ENCODE measurements around the gene SPTSSB.
A peak's percentile ranks its signal among the peaks of the same experiment; 100 is the strongest.

The SPTSSB gene

DNA sequence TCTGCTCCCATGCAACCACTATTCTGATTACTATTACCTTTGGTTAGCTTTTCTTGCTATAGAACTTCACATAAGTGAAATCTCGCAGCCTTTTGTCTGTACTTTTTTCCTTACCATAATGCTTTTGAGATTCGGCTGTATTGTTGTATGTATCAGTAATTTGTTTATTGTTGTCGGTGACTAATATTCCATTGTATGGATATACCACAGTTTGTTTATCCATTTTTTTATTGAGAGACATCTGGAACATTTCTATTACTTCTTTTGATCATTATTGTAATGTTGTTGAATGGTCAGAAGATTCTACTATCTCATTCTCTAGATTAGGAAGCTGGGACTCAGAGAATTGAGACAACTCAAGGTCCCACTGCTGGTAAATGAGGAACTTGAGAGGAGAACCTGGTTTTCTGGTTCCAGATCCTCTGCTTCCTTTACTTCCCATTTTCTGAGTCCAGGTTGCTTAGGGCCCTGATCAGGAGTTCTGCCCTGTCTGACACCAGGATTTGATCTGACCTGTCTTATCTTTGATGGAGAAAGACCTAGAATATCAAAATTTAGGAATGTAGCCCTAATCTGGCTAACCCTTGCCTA, 18.2 kb upstream of the SPTSSB start:
- Histone ChIP-seq H3K27me3 (ENCODE audit: insufficient read depth, low read length) (no peaks in the 10 kb centered on the region), H3K36me3 (ENCODE audit: insufficient read depth, low read depth, low read length) (no peaks in the 10 kb centered on the region), H3K4me1 (ENCODE audit: insufficient read depth, low read length) (no peaks in the 10 kb centered on the region), H3K27ac (ENCODE audit: low read length) (no peak overlapping the region), H3K9me3 (ENCODE audit: insufficient read depth, low read depth, low read length) (no peaks in the 10 kb centered on the region), H3K9ac (ENCODE audit: low read depth, low read length) (no peak overlapping the region), H3K4me3 (ENCODE audit: low read length) (no peak overlapping the region)

DNA sequence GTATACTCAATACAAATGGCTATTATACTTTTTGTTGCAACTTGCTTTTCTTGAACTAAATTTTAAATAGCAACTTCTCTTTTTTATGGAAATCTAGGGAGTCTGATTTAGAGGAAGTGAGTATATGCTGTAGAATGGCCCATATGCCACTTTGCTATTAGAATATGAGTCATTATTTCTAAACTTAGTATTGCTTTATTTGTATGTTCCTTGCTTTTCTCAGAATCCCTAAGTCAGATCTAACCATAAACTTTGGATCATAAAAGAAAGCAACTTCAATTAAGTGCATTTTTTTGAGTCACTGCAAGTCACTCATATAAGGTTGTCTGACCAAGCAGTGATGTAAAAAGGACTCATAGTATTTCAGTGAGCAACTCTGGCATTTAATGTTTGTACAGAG, 17.5 kb upstream of the SPTSSB start:
- Histone ChIP-seq H3K27ac (ENCODE audit: low read length) (no peak overlapping the region), H3K9me3 (ENCODE audit: insufficient read depth, low read depth, low read length) (no peaks in the 10 kb centered on the region)

DNA sequence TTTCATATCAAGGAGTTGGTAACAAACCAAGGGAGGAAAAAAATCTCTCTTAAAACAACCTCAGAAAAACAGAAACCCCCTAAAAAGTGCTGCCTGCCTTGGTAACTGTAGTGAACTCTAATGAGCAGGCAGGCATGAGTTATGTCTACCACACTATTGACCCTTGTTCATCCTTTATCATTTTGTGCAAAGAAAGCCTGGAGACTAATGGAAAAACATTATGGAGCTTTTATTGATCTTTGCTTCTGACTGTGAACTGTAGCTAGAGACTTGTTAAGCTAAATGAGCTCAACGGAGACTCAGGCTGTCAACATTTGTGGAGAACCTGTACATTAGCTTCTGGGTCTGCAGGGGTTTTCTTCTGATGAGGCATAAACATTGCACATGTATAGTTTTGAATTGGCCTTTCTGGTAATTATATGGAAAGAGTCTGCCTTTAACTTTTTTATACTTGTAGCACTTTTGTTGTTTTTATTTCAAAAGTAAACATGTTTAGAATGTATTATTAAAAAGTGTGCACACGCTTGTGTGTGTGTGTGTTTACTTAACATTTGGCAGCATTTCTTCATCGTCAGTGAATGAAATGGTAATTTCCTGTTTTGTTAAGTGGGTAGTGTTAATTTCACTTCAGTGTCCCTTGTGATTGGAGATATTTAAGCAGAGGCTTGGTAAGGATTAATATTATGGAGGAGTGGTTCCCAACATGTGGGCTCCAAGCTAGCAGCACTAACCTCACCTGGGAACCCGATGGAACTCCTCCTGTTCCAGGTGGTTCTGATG, 15.9 kb upstream of the SPTSSB start:
- H3K27ac ChIP-seq (ENCODE audit: low read length) = no peak overlapping the region
- H3K36me3 ChIP-seq (ENCODE audit: insufficient read depth, low read depth, low read length) = no peaks in the 10 kb centered on the region
- no peaks in the 10 kb centered on the region for H3K4me1 ChIP-seq (ENCODE audit: insufficient read depth, low read length)
- no peak overlapping the region for H3K9ac ChIP-seq (ENCODE audit: low read depth, low read length)
- no peaks in the 10 kb centered on the region for H3K27me3 ChIP-seq (ENCODE audit: insufficient read depth, low read length)
- no peak overlapping the region for H3K4me3 ChIP-seq (ENCODE audit: low read length)
- H3K9me3 ChIP-seq (ENCODE audit: insufficient read depth, low read depth, low read length) = no peaks in the 10 kb centered on the region

More for the DNA sequence above, 17.5 kb upstream of the SPTSSB start:
- H3K4me3 ChIP-seq (ENCODE audit: low read length) = no peak overlapping the region
- no peak overlapping the region for H3K9ac ChIP-seq (ENCODE audit: low read depth, low read length)
- no peaks in the 10 kb centered on the region for H3K4me1 ChIP-seq (ENCODE audit: insufficient read depth, low read length)
- H3K27me3 ChIP-seq (ENCODE audit: insufficient read depth, low read length) = no peaks in the 10 kb centered on the region
- no peaks in the 10 kb centered on the region for H3K36me3 ChIP-seq (ENCODE audit: insufficient read depth, low read depth, low read length)

DNA sequence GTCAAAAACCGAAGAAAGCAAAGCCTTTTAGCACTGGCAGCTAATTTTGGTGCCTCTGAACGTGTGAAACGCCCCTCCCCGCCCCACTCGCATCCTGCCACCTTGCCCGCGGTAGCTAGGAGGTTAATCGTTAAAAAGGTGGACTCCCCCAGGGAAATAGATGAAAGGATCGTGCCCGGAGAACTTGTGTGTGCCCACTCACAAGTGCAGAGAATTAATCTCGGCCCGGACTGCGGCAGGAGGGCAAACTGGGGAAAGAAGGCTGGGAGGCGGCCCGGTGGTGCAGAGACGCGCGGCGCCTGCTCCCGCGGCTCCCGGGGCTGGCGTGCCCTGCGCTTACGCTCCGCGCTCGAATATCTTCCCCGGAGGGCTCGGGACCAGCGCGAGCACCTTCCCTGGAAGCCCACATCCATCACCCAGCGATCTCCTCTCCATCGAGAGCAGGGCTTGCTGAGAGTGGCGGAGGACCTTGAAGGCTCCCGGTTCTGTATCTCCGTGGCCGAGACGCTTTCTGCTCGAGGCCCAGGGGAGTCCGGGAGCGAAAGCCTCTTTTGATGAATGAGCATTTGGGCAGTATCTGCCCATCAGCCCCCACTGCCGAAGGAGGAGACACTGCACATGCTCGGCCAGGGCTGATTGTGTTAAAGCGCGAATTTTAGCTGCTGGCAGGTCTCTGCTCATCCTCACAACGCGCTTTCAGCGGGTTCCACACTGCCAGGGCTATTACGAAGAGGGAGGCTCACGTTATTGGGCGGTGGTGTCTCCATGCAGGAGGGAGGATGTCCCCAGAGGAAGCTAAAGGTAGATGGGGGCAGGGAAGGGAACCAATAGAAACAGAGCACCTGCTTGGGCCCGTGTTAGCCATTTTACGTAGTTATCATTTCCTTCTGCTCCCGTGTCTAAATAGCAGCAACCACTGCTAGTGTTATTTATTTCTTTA, 1.3 kb upstream of the SPTSSB start:
- H3K4me1 ChIP-seq (ENCODE audit: insufficient read depth, low read length) = peaks cover 13% of the 10 kb centered on the region; the same call in 1 of the 2 replicates
- peak overlapping the region; percentile 25 for H3K27ac ChIP-seq (ENCODE audit: low read length)
- H3K27me3 ChIP-seq (ENCODE audit: insufficient read depth, low read length) = peaks cover 34% of the 10 kb centered on the region
- peak overlapping the region; percentile 79; the same call in 1 of the 2 replicates for H3K9ac ChIP-seq (ENCODE audit: low read depth, low read length)
- H3K9me3 ChIP-seq (ENCODE audit: insufficient read depth, low read depth, low read length) = no peaks in the 10 kb centered on the region
- peak overlapping the region; percentile 74 for H3K4me3 ChIP-seq (ENCODE audit: low read length)
- no peaks in the 10 kb centered on the region for H3K36me3 ChIP-seq (ENCODE audit: insufficient read depth, low read depth, low read length)

DNA sequence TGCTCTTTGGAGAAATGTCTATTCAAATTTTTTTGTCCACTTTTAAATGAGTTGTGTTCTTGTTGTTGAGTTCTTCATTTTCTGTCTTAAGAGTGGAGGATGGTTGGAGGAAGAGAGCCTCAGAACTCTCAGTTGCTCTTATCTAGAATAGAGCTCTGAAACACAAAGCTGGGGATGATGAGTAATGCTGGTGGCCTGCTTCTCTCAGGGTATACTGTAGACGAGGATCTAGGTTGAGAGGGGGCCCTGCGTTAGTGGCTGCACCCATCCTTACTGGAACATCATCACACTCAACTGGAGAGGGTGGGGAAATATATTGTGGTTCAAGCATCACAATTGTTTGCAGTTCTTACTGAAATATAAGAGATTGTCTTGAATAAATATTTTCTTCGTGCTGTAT, 1.8 kb downstream of the SPTSSB start:
- peaks cover 34% of the 10 kb centered on the region for H3K27me3 ChIP-seq (ENCODE audit: insufficient read depth, low read length)

DNA sequence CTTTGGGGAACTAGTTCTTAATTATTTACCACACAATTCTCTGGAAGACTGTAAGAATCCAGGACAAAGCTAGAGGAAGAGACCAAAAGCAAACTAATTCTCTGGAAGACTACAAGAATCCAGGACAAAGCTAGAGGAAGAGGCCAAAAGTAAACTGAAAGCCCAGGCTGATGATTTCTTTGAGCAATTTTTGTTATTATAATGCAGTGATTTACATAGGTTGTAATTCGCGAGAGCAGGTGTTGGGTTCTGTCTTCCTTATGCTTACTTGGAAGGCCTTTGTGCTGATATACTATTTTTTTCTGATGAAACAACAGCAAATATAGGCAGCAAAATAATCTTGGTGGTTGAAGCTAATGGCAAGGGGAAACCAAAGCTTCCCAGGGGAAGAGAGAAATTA, 5.2 kb downstream of the SPTSSB start:
- Histone ChIP-seq H3K36me3 (ENCODE audit: insufficient read depth, low read depth, low read length) (no peaks in the 10 kb centered on the region), H3K4me3 (ENCODE audit: low read length) (peak overlapping the region; percentile 40; the same call in 1 of the 2 replicates), H3K9ac (ENCODE audit: low read depth, low read length) (peak overlapping the region; percentile 45; the same call in 1 of the 2 replicates), H3K27ac (ENCODE audit: low read length) (peak overlapping the region; percentile 14), H3K9me3 (ENCODE audit: insufficient read depth, low read depth, low read length) (no peaks in the 10 kb centered on the region), H3K4me1 (ENCODE audit: insufficient read depth, low read length) (peaks cover 20% of the 10 kb centered on the region; the same call in 1 of the 2 replicates), H3K27me3 (ENCODE audit: insufficient read depth, low read length) (0 out of 2 replicates have a peak, but pooled peaks cover 7% of the 10 kb centered on the region)

More for the DNA sequence above, 1.8 kb downstream of the SPTSSB start:
- Histone ChIP-seq H3K4me3 (ENCODE audit: low read length) (no peak overlapping the region), H3K4me1 (ENCODE audit: insufficient read depth, low read length) (peaks cover 24% of the 10 kb centered on the region; the same call in 1 of the 2 replicates), H3K9me3 (ENCODE audit: insufficient read depth, low read depth, low read length) (no peaks in the 10 kb centered on the region), H3K36me3 (ENCODE audit: insufficient read depth, low read depth, low read length) (no peaks in the 10 kb centered on the region), H3K9ac (ENCODE audit: low read depth, low read length) (no peak overlapping the region), H3K27ac (ENCODE audit: low read length) (no peak overlapping the region)

DNA sequence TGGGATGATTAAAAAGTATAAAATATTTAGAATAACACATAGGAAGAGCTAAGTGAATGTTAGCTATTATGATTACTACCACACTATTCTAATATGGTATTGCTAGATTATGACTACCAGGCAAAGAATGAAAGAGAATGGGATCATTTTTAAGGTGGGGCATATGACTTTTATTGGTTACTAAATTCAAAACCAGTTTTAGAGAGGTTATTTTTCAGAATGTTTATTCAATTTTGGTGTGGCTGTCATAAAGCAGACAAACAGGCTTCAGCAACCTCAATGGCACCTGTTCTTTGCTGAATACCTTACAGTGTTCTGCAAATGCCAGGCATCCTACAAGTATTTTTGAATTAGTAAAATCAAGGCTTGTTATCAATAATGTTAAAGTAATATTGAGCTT, 12.8 kb downstream of the SPTSSB start:
- Histone ChIP-seq H3K27me3 (ENCODE audit: insufficient read depth, low read length) (no peaks in the 10 kb centered on the region), H3K27ac (ENCODE audit: low read length) (no peak overlapping the region), H3K4me3 (ENCODE audit: low read length) (no peak overlapping the region), H3K4me1 (ENCODE audit: insufficient read depth, low read length) (no peaks in the 10 kb centered on the region), H3K9ac (ENCODE audit: low read depth, low read length) (no peak overlapping the region), H3K36me3 (ENCODE audit: insufficient read depth, low read depth, low read length) (no peaks in the 10 kb centered on the region), H3K9me3 (ENCODE audit: insufficient read depth, low read depth, low read length) (no peaks in the 10 kb centered on the region)

DNA sequence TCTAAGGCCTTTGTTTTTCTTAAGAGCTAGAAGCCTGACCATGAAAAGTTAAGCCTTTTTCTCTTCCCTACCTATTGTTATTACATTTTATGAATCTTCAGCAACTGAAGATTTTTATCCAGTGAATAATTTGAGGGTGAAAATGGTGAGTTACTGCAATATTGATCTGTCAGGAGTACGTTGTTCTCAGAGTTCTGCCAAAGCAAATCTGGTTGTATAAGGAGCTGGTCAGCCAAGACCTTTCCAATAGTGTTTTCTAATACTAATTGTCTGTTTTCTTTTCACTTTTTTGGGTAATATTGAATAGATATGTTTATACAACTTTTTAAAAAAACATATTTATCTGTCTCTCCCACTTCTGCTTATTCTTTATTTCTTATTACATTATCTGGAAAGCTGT, 15.0 kb downstream of the SPTSSB start:
- Histone ChIP-seq H3K27me3 (ENCODE audit: insufficient read depth, low read length) (no peaks in the 10 kb centered on the region), H3K4me3 (ENCODE audit: low read length) (no peak overlapping the region), H3K4me1 (ENCODE audit: insufficient read depth, low read length) (no peaks in the 10 kb centered on the region), H3K9me3 (ENCODE audit: insufficient read depth, low read depth, low read length) (no peaks in the 10 kb centered on the region), H3K9ac (ENCODE audit: low read depth, low read length) (no peak overlapping the region), H3K27ac (ENCODE audit: low read length) (no peak overlapping the region), H3K36me3 (ENCODE audit: insufficient read depth, low read depth, low read length) (no peaks in the 10 kb centered on the region)

DNA sequence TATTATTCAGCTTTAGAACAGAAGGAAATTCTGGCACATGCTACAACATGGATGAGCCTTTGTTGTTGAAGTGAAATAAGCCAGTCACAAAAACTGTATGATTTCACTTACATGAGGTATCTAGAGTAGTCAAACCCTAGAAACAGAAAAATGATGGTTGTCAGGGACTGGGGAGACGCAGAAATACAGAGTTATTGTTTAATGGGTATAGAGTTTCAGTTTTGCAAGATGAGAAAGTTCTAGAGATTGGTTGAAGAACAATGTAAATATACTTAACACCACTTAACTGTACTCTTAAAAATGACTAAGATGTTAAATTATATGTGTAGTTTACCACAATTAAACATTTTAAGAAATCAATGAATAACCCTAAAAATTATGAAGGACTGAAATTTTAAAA, 15.8 kb downstream of the SPTSSB start:
- no peaks in the 10 kb centered on the region for H3K36me3 ChIP-seq (ENCODE audit: insufficient read depth, low read depth, low read length)

DNA sequence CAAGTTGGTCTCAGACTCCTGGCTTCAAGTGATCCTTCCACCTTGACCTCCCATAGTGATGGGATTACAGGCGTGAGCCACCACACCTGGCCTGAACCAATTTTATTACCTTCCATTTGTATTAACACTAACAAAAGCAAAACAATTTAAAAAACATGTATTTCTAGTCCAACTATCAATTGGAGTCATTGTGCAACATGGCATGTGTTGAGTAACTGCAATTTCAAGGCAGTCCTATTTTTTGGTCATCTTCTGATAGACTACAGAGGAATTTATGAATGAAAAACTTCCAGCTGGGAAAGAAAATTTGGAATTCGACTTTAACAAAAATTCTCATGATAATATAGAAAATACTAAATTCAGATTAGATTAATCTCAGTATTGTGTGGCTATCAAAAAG, 16.8 kb downstream of the SPTSSB start:
- H3K9ac ChIP-seq (ENCODE audit: low read depth, low read length) = no peak overlapping the region
- H3K27me3 ChIP-seq (ENCODE audit: insufficient read depth, low read length) = no peaks in the 10 kb centered on the region
- H3K4me1 ChIP-seq (ENCODE audit: insufficient read depth, low read length) = no peaks in the 10 kb centered on the region
- no peaks in the 10 kb centered on the region for H3K36me3 ChIP-seq (ENCODE audit: insufficient read depth, low read depth, low read length)
- no peak overlapping the region for H3K4me3 ChIP-seq (ENCODE audit: low read length)
- no peak overlapping the region for H3K27ac ChIP-seq (ENCODE audit: low read length)
- no peaks in the 10 kb centered on the region for H3K9me3 ChIP-seq (ENCODE audit: insufficient read depth, low read depth, low read length)

More for the DNA sequence above, 15.8 kb downstream of the SPTSSB start:
- no peaks in the 10 kb centered on the region for H3K4me1 ChIP-seq (ENCODE audit: insufficient read depth, low read length)
- no peaks in the 10 kb centered on the region for H3K9me3 ChIP-seq (ENCODE audit: insufficient read depth, low read depth, low read length)
- H3K9ac ChIP-seq (ENCODE audit: low read depth, low read length) = no peak overlapping the region
- H3K27me3 ChIP-seq (ENCODE audit: insufficient read depth, low read length) = no peaks in the 10 kb centered on the region
- H3K27ac ChIP-seq (ENCODE audit: low read length) = no peak overlapping the region
- no peak overlapping the region for H3K4me3 ChIP-seq (ENCODE audit: low read length)

DNA sequence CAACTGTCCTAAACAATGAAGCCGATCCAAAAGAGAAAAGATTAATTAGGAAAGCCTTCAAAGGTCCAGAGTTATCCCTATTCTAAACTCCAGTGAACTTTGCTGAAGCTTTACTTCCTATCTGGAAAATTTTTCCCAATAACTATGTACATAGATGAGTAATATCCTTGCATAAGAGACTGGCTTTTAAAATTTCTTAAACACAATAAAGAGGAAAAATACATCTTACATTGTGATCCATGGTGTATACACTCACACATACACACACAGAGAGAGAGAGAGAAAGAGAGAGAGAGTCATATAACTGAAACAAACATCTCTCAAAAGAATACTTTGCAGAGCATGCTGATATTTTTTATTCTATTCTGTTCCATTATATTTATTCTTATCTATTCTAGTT, 20.0 kb downstream of the SPTSSB start:
- Histone ChIP-seq H3K36me3 (ENCODE audit: insufficient read depth, low read depth, low read length) (no peaks in the 10 kb centered on the region), H3K9ac (ENCODE audit: low read depth, low read length) (no peak overlapping the region), H3K4me3 (ENCODE audit: low read length) (no peak overlapping the region), H3K4me1 (ENCODE audit: insufficient read depth, low read length) (no peaks in the 10 kb centered on the region), H3K27ac (ENCODE audit: low read length) (no peak overlapping the region), H3K9me3 (ENCODE audit: insufficient read depth, low read depth, low read length) (no peaks in the 10 kb centered on the region), H3K27me3 (ENCODE audit: insufficient read depth, low read length) (no peaks in the 10 kb centered on the region)
